Naive thymus-derived CD4-positive, alpha-beta T cell (primary cell): Measurements from ENCODE around the gene NR5A1. TPM values are rescaled to one million over a fixed set of nuclear protein-coding genes. Genes with fewer than 3 reads are reported as not detected.
A peak's percentile ranks its signal among the peaks of the same experiment; 100 is the strongest.

Experiments used
- ATAC-seq: fragments of 150-1000 bp; cut with Tn5 transposase; 2 replicates; pipeline ENCODE4 v1.10.0; 2021; ENCODE audit warnings: mild to moderate bottlenecking, moderate library complexity
- CTCF ChIA-PET: fragments of 350-600 bp; sonication (Branson Sonifier 250); formaldehyde crosslinking; loops from one replicate; lab custom pipeline; 2021; ENCODE audit warnings: antibody characterized with exemption; lab: Charles Lee
- POLR2A ChIA-PET: fragments of 350-600 bp; sonication (Branson Sonifier 250); formaldehyde crosslinking; loops from one replicate; lab custom pipeline; 2021; ENCODE audit warnings: antibody characterized with exemption, inconsistent platforms; lab: Charles Lee
- DNase-seq, 9 donors: peaks; one replicate each; pipeline versions ENCODE4 v3.0.0 to v3.0.0-alpha.2; 2020 to 2022; ENCODE audit warnings: mixed read lengths in 1 of 9
- H3K27ac ChIP-seq: one replicate; pipeline ENCODE4 v1.7.0; 2013; ENCODE audit warnings: mild to moderate bottlenecking, low read depth, low read length, moderate library complexity
- H3K27me3 ChIP-seq, 2 donors: one replicate each; pipeline ENCODE4 v1.7.0; 2013; ENCODE audit warnings: low read length in 2 of 2, mild to moderate bottlenecking in 2 of 2, moderate library complexity in 2 of 2; ENCODE audit not compliant: control insufficient read depth in 2 of 2, insufficient read depth in 2 of 2
- H3K36me3 ChIP-seq, 3 experiments: 1 replicate in 2 of 3; 2 replicates in 1 of 3; pipeline ENCODE4 v1.7.0; 2013; ENCODE audit warnings: low read length in 3 of 3, mild to moderate bottlenecking in 3 of 3, moderate library complexity in 1 of 3; ENCODE audit not compliant: insufficient read depth in 3 of 3, control insufficient read depth in 2 of 3
- H3K4me1 ChIP-seq, 2 donors: one replicate each; pipeline ENCODE4 v1.7.0; 2013; ENCODE audit warnings: low read length in 2 of 2, mild to moderate bottlenecking in 2 of 2, moderate library complexity in 1 of 2; ENCODE audit not compliant: control insufficient read depth in 2 of 2, insufficient read depth in 2 of 2
- H3K4me3 ChIP-seq: 2 replicates; pipeline ENCODE4 v1.7.0; 2013; ENCODE audit warnings: mild to moderate bottlenecking, low read length
- H3K9me3 ChIP-seq, 3 experiments: 1 replicate in 2 of 3; 2 replicates in 1 of 3; pipeline ENCODE4 v1.7.0; 2013; ENCODE audit warnings: low read length in 3 of 3; ENCODE audit not compliant: control insufficient read depth in 2 of 3
- H3K27ac Mint-ChIP-seq, 9 donors: one replicate each; pipeline ENCODE4 v1.8.0; 2020 to 2022; ENCODE audit warnings: mixed read lengths in 9 of 9, mild to moderate bottlenecking in 8 of 9, moderate library complexity in 5 of 9, inconsistent platforms in 2 of 9
- H3K27me3 Mint-ChIP-seq, 5 donors: one replicate each; pipeline ENCODE4 v1.8.0; 2021 to 2022; ENCODE audit warnings: mixed read lengths in 5 of 5, mild to moderate bottlenecking in 1 of 5
- H3K36me3 Mint-ChIP-seq, 5 donors: one replicate each; pipeline ENCODE4 v1.8.0; 2020 to 2022; ENCODE audit warnings: mixed read lengths in 5 of 5, mild to moderate bottlenecking in 3 of 5, inconsistent platforms in 1 of 5
- H3K4me1 Mint-ChIP-seq, 7 donors: one replicate each; pipeline ENCODE4 v1.8.0; 2020 to 2022; ENCODE audit warnings: mixed read lengths in 7 of 7, mild to moderate bottlenecking in 3 of 7, inconsistent platforms in 1 of 7
- H3K4me3 Mint-ChIP-seq, 10 donors: one replicate each; pipeline ENCODE4 v1.8.0; 2020 to 2022; ENCODE audit warnings: mild to moderate bottlenecking in 10 of 10, mixed read lengths in 10 of 10, moderate library complexity in 6 of 10, inconsistent platforms in 2 of 10
- H3K9me3 Mint-ChIP-seq, 11 donors: one replicate each; pipeline ENCODE4 v1.8.0; 2020 to 2022; ENCODE audit warnings: mixed read lengths in 11 of 11, mild to moderate bottlenecking in 4 of 11, inconsistent platforms in 1 of 11, moderate library complexity in 1 of 11
- intact Hi-C, 2 donors: fragments of 100-400 bp; cut with micrococcal nuclease; formaldehyde crosslinking; loops; one replicate each; pipeline ENCODE4 v1.15.1; 2023
- polyA plus RNA-seq, 2 donors: library from polyadenylated mRNA; unstranded; fragments of 300-500 nt; fragmentation: Illumina TruSeq; gene quantifications; one replicate each; pipeline ENCODE4 v1.2.3, GENCODE V29; 2021
- total RNA-seq, 6 experiments: library from RNA in 5 of 6; stranded (reverse) in 5 of 6; gene quantifications; 1 replicate in 5 of 6; 2 replicates in 1 of 6; pipeline ENCODE4 v1.2.3 and lab custom pipeline; 2021 to 2026

NR5A1 gene
- total and polyA plus RNA-seq, 7 experiments from 2014 or later: 0.11 TPM; not detected in 6

DNA sequence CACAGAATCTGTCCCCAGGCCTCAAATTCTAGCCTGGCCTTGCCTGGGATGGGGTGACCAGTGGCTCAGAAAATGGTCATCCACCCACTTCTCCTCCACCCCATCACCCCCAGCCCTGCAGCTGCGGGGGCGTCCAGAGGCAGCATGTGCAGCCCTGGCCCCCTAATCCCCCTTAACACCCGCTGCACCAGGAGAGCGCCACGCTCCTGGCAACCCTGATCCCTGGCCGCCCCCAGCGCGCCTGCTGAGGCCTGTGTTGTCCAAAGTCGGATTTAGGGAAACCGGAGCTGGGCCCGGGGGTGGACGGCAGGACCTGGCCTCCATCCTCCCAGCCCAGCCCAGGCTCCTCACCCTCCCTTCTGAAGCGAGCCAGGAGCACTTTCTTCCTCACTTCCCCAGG lies 22.0 kb downstream of the NR5A1 start:
- no peak overlapping the region for H3K4me3 ChIP-seq
- intact Hi-C loops: no loop called here
- peaks cover 0 to under 1% (median 0%) of the 10 kb centered on the region in 7 donors for H3K4me1 Mint-ChIP-seq

DNA sequence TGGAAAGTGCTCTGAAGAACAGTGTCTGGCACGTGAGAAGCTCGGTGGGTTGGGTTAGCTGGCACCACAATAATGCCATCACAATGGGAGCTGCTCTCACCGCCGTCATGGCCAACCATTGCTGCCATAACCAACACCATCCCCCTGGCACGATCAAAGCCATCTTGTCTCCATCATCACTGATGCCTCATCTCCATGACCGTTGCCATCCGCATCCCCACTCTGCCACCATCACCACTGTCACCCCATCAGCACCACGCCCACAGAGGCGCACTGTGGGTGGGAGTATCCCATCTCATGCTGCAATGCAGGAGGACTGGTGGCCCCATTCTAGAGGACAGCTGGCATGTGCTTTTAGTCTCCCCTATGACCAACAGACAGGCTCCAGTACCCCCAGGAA lies 23.7 kb downstream of the NR5A1 start:
- no peak for ATAC-seq
- H3K27me3 Mint-ChIP-seq: peaks cover 0 to 15% (median 11%) of the 10 kb centered on the region in 5 donors
- POLR2A ChIA-PET: no interaction called here
- intact Hi-C loops: no loop called here
- H3K4me3 ChIP-seq: no peak overlapping the region
- H3K27me3 ChIP-seq: no peaks in the 10 kb centered on the region
- no peaks in the 10 kb centered on the region for H3K36me3 ChIP-seq
- no peak overlapping the region for H3K27ac ChIP-seq
- no peaks in the 10 kb centered on the region for H3K4me1 ChIP-seq
- no peaks in the 10 kb centered on the region for H3K36me3 Mint-ChIP-seq
- peaks cover 0 to 6% (median 0%) of the 10 kb centered on the region in 7 donors for H3K4me1 Mint-ChIP-seq
- no peaks in the 10 kb centered on the region for H3K9me3 ChIP-seq
- peaks cover 0 to 5% (median 0%) of the 10 kb centered on the region in 11 donors for H3K9me3 Mint-ChIP-seq
- no peak overlapping the region for H3K4me3 Mint-ChIP-seq
- no peak overlapping the region for H3K27ac Mint-ChIP-seq
- DNase-seq: no peak
- CTCF ChIA-PET: no interaction called here

More for the DNA sequence above, 22.0 kb downstream of the NR5A1 start:
- no peaks in the 10 kb centered on the region for H3K27me3 ChIP-seq
- no peak for ATAC-seq
- Mint-ChIP-seq H3K27me3 (peaks cover 0 to 3% (median 1%) of the 10 kb centered on the region in 5 donors), H3K4me3 (no peak overlapping the region), H3K27ac (no peak overlapping the region), H3K36me3 (no peaks in the 10 kb centered on the region), H3K9me3 (peaks cover 0 to 5% (median 0%) of the 10 kb centered on the region in 11 donors)
- CTCF ChIA-PET: no interaction called here
- H3K36me3 ChIP-seq: no peaks in the 10 kb centered on the region
- H3K27ac ChIP-seq: no peak overlapping the region
- POLR2A ChIA-PET: no interaction called here
- DNase-seq: no peak
- H3K9me3 ChIP-seq: no peaks in the 10 kb centered on the region
- no peaks in the 10 kb centered on the region for H3K4me1 ChIP-seq

DNA sequence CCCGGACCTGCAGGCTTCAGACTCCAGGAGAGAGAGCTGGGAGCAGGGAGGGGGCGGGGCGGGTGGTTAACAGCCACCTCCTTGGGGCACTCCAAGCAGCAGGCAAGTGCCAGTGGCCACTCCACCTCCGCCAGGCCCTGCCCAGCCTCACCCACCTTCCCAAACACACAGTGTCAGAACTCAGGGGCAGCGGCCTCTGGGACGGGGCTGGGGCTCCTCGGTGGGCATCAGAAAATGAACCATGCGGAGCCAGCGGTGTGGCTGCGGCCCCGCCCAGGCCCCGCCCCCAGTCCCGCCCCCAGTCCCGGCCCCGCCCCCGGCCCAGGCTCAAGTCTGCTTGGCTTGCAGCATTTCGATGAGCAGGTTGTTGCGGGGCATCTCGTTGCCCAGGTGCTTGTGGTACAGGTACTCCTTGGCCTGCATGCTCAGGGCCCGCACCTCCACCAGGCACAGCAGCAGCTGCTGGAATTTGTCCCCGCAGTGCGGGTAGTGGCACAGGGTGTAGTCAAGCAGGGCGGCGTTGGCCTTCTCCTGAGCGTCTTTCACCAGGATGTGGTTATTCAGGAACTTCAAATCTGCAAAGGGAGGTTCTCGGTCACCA lies 24.7 kb downstream of the NR5A1 start:
- Histone ChIP-seq H3K27me3 (no peaks in the 10 kb centered on the region), H3K4me1 (no peaks in the 10 kb centered on the region), H3K4me3 (no peak overlapping the region), H3K9me3 (no peaks in the 10 kb centered on the region), H3K36me3 (no peaks in the 10 kb centered on the region), H3K27ac (no peak overlapping the region)
- H3K36me3 Mint-ChIP-seq: no peaks in the 10 kb centered on the region
- H3K4me1 Mint-ChIP-seq: peaks cover 0 to 6% (median 0%) of the 10 kb centered on the region in 7 donors
- H3K27me3 Mint-ChIP-seq: peaks cover 0 to 19% (median 15%) of the 10 kb centered on the region in 5 donors
- H3K27ac Mint-ChIP-seq: no peak overlapping the region
- intact Hi-C loops: no loop called here
- H3K9me3 Mint-ChIP-seq: peaks cover 0 to 5% (median 0%) of the 10 kb centered on the region in 11 donors
- H3K4me3 Mint-ChIP-seq: no peak overlapping the region
- no peak for ATAC-seq
- ChIA-PET CTCF (no interaction called here), POLR2A (no interaction called here)
- DNase-seq: no peak

DNA sequence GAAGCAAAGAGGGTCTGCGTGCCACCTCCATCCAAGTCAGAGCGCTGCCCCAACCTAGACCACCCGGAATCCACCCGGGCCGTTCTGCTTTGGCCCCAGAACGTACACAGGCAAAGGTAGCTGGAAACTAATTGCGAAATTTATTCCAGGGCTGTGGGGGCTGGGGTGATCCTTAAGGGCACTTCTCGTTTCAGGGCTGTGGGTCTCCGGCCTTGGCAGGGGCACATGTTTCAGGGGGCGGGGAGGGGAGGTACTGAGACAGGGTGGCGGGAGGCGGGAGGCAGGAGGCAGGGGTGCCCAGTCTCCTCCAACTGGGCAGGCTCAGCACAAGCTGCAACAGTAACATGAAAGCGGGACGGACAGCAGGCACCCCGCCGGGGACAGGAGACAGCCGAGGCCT lies 26.1 kb downstream of the NR5A1 start:
- Histone ChIP-seq H3K4me3 (no peak overlapping the region), H3K27ac (no peak overlapping the region), H3K27me3 (no peaks in the 10 kb centered on the region), H3K36me3 (no peaks in the 10 kb centered on the region), H3K9me3 (no peaks in the 10 kb centered on the region), H3K4me1 (no peaks in the 10 kb centered on the region)
- Mint-ChIP-seq H3K27me3 (peaks cover 0 to 24% (median 19%) of the 10 kb centered on the region in 5 donors), H3K9me3 (peaks cover 0 to 4% (median 0%) of the 10 kb centered on the region in 11 donors), H3K36me3 (no peaks in the 10 kb centered on the region), H3K27ac (no peak overlapping the region), H3K4me3 (no peak overlapping the region), H3K4me1 (peaks cover 0 to 6% (median 0%) of the 10 kb centered on the region in 7 donors)
- ChIA-PET POLR2A (no interaction called here), CTCF (no interaction called here)
- intact Hi-C loops: no loop called here
- DNase-seq (no peak), ATAC-seq (no peak)

DNA sequence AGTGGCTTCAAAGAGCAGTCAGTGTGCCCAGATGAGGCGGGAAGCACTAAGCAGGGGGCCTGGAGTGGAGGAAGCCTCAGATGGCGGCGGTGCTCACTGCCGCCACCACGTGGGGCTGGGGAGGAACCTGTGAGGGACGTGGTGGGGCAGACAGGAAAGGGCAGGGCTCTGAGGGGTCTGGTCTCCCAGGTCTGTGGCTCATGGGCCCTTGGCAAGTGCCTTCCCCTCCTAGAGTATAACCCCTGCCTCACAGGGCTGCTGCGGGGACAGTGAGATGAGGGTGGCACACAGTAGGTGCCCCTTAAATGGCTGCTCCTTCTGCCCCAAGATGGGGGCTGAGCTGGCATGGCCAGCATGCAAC lies 26.6 kb downstream of the NR5A1 start:
- peaks cover 0 to 24% (median 19%) of the 10 kb centered on the region in 5 donors for H3K27me3 Mint-ChIP-seq
- no peak for DNase-seq
- no peak for ATAC-seq
- no peak overlapping the region for H3K4me3 Mint-ChIP-seq
- no peak overlapping the region for H3K27ac Mint-ChIP-seq
- H3K4me3 ChIP-seq: no peak overlapping the region
- H3K36me3 Mint-ChIP-seq: no peaks in the 10 kb centered on the region
- H3K36me3 ChIP-seq: no peaks in the 10 kb centered on the region
- no peak overlapping the region for H3K27ac ChIP-seq
- no peaks in the 10 kb centered on the region for H3K4me1 ChIP-seq
- intact Hi-C loops: no loop called here
- H3K9me3 ChIP-seq: no peaks in the 10 kb centered on the region
- POLR2A ChIA-PET: no interaction called here
- peaks cover 0 to 6% (median 0%) of the 10 kb centered on the region in 7 donors for H3K4me1 Mint-ChIP-seq
- peaks cover 0 to 3% (median 0%) of the 10 kb centered on the region in 11 donors for H3K9me3 Mint-ChIP-seq
- H3K27me3 ChIP-seq: no peaks in the 10 kb centered on the region
- CTCF ChIA-PET: no interaction called here

DNA sequence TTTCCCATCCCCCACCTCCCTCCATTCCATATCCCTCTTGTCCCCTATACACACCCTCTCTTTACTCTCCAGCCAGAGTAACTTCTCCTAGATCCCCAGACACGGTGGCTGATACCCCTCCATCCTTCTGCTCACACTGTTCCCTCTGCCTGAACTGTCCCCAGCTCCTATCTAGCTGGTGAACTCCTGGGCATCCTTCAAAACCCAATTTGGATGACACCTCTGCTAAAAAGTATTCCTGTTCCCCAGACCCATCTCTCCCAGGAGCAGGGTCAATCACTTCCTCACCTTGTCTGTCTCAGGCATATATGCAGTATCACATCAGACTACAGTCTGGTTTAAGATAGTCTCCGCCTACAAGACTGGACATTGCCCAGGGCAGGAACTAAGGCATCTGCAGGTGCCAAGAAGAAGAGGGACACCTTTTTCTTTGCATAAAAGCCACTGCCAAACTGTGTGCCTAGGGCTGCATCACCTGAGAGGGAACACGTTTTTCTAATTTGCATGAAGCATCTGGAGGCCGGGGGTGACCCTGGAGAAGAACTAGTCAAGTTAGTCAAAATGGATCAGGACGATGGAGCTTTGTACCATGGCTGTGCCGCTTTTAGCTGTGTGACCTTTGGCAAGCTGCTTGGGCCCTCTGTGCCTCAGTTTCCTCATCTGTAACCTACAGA lies 27.1 kb downstream of the NR5A1 start:
- CTCF ChIA-PET: no interaction called here
- intact Hi-C loops: no loop called here
- peak overlapping the region in 1 of 9 donors; percentile 86 for H3K27ac Mint-ChIP-seq

More for the DNA sequence above, 27.1 kb downstream of the NR5A1 start:
- no peaks in the 10 kb centered on the region for H3K27me3 ChIP-seq
- no peak overlapping the region for H3K4me3 ChIP-seq
- DNase-seq: no peak
- no peak overlapping the region for H3K27ac ChIP-seq
- POLR2A ChIA-PET: no interaction called here
- Mint-ChIP-seq H3K36me3 (no peaks in the 10 kb centered on the region), H3K4me1 (peaks cover 0 to 6% (median 0%) of the 10 kb centered on the region in 7 donors), H3K27me3 (peaks cover 0 to 28% (median 19%) of the 10 kb centered on the region in 5 donors), H3K4me3 (no peak overlapping the region), H3K9me3 (peaks cover 0 to 3% (median 0%) of the 10 kb centered on the region in 11 donors)
- no peak for ATAC-seq
- no peaks in the 10 kb centered on the region for H3K36me3 ChIP-seq
- no peaks in the 10 kb centered on the region for H3K9me3 ChIP-seq
- H3K4me1 ChIP-seq: no peaks in the 10 kb centered on the region
